ENCODE measurements around the gene IL18RAP. TPM values are rescaled to one million over a fixed set of nuclear protein-coding genes. Genes with fewer than 3 reads are reported as not detected.

The IL18RAP gene
- total and polyA plus RNA-seq, 2 donors (not counting 3 experiments of a cell fraction or from before 2014, with no cell fraction given): 0.03 TPM; not detected in 1

- Histone ChIP-seq H3K9me1 (replicated peaks; ENCODE audit: control insufficient read depth, extremely low read depth, insufficient read depth, low read length) (no peaks in the 10 kb centered on the region), H3K36me3 (ENCODE audit: control insufficient read depth in 2 of 2, extremely low read depth in 1 of 2, insufficient read depth in 2 of 2, low read length in 2 of 2) (no peaks in the 10 kb centered on the region), H3K4me2 (ENCODE audit: insufficient read depth, low read length) (no peak overlapping the region), H3K79me2 (ENCODE audit: control insufficient read depth, insufficient read depth, low read length) (no peaks in the 10 kb centered on the region), H3K27me3 (ENCODE audit: control insufficient read depth in 2 of 2, insufficient read depth in 2 of 2, low read length in 2 of 2) (peaks cover 26 to 29% of the 10 kb centered on the region in 2 experiments), H3K9me3 (replicated peaks; ENCODE audit: control insufficient read depth, insufficient read depth, low read length) (no peaks in the 10 kb centered on the region), H3K9ac (replicated peaks; ENCODE audit: extremely low read depth, insufficient read depth, low read length) (no peak overlapping the region), H3K4me3 (replicated peaks in 1 of 3; ENCODE audit: insufficient read depth in 1 of 3, low read depth in 1 of 3, low read length in 3 of 3) (no peak overlapping the region), H4K20me1 (replicated peaks; ENCODE audit: control insufficient read depth, extremely low read depth, insufficient read depth, low read length) (no peaks in the 10 kb centered on the region), H3K4me1 (ENCODE audit: control insufficient read depth, extremely low read depth, insufficient read depth, low read length) (no peaks in the 10 kb centered on the region), H3K27ac (ENCODE audit: insufficient read depth, low read depth, low read length) (no peak overlapping the region), H2AFZ (ENCODE audit: low read depth, low read length) (no peak overlapping the region)
- FAIRE-seq: no peak
- intact Hi-C loops (cut with micrococcal nuclease) (no loop called here), dilution Hi-C loops (cut with MboI; ENCODE audit: extremely low pct_ligation_motif_present, low sequenced_read_pairs) (loop anchor here (25.0 kb wide), 1 partner anchor 108 kb away; no protein-coding TSS in a partner anchor)
- TF ChIP-seq POLR2A (IDR thresholded peaks at IDR 0.05; ENCODE audit: low read depth, low read length): no peak
- TF ChIP-seq GATA2 (IDR thresholded peaks at IDR 0.05; ENCODE audit: insufficient read depth, insufficient read length, low read depth, low read length): no peak
- TF ChIP-seq CTCF (IDR thresholded peaks at IDR 0.05; ENCODE audit: extremely low read depth in 1 of 2, insufficient read depth in 1 of 2, low read depth in 1 of 2, low read length in 2 of 2): no peak
- TF ChIP-seq JUN (IDR thresholded peaks at IDR 0.05; ENCODE audit: borderline replicate concordance, insufficient read depth, insufficient read length, low read depth): no peak
- no peak for TF ChIP-seq EZH2 (IDR thresholded peaks at IDR 0.05; ENCODE audit: borderline replicate concordance, low read depth, low read length, severe bottlenecking)
- TF ChIP-seq FOS (IDR thresholded peaks at IDR 0.05; ENCODE audit: borderline replicate concordance, insufficient read depth, low read length): no peak
- no peak for TF ChIP-seq MAX (IDR thresholded peaks at IDR 0.05; ENCODE audit: insufficient read depth, insufficient read length)
- TF ChIP-seq MYC (IDR thresholded peaks at IDR 0.05; ENCODE audit: low read depth, low read length): no peak
- no peak for TF ChIP-seq POLR2AphosphoS5 (IDR thresholded peaks at IDR 0.05; ENCODE audit: insufficient read depth, low read depth, low read length)
- BruUV-seq (replicated peaks): no TSS peak
- CTCF ChIA-PET: interaction anchor here (1.2 to 9.9 kb wide), 2 partner anchors 12 to 138 kb away, joined by 3 to 218 read pairs; no protein-coding TSS in a partner anchor
- no peak for DNase-seq (ENCODE audit: low read depth, low spot score)
- POLR2A ChIA-PET: no interaction called here
Measured at GRCh38 chr2:102478686-102479470, 55.9 kb downstream of the IL18RAP start.

Measured in endothelial cell of umbilical vein (primary cell).